ENCODE measurements around the gene BCAS3. TPM values are rescaled to one million over a fixed set of nuclear protein-coding genes. Genes with fewer than 3 reads are reported as not detected.

Gene BCAS3
- polyA plus RNA-seq, 3 donors = 10.3 to 19.1 (median 14.7) TPM

GRCh38 chr17:61010661-61011170 is 333.1 kb downstream of the BCAS3 start:
- Mint-ChIP-seq H3K9me3 (peaks cover 0 to 3% (median 0%) of the 10 kb centered on the region in 7 donors), H3K36me3 (peaks cover 0 to 1% of the 10 kb centered on the region in 2 donors), H3K27me3 (ENCODE audit: low read depth in 3 of 3) (peaks cover 0 to 2% (median 0%) of the 10 kb centered on the region in 3 donors), H3K4me3 (no peak overlapping the region), H3K27ac (no peak overlapping the region), H3K4me1 (no peaks in the 10 kb centered on the region)
- no peak for DNase-seq
- no CpG with 5 or more reads among the region's 2 CpGs for WGBS (ENCODE audit: insufficient coverage)
- H3K9me3 ChIP-seq (replicated peaks in 1 of 2; ENCODE audit: control insufficient read depth in 1 of 2, insufficient read depth in 1 of 2, low read length in 2 of 2) = no peaks in the 10 kb centered on the region
- H3K36me3 ChIP-seq (replicated peaks in 1 of 2; ENCODE audit: control insufficient read depth in 1 of 2, insufficient read depth in 2 of 2, low read length in 2 of 2) = no peaks in the 10 kb centered on the region
- H3K27me3 ChIP-seq (ENCODE audit: control insufficient read depth in 2 of 2, insufficient read depth in 2 of 2, low read length in 2 of 2) = no peaks in the 10 kb centered on the region
- no peak for TF ChIP-seq CTCF (IDR thresholded peaks at IDR 0.05)
- H3K4me1 ChIP-seq (ENCODE audit: control insufficient read depth in 1 of 2, insufficient read depth in 2 of 2, low read length in 2 of 2) = no peaks in the 10 kb centered on the region
- H3K9ac ChIP-seq (ENCODE audit: insufficient read depth, low read length, poor library complexity, severe bottlenecking) = no peak overlapping the region
- H3K4me3 ChIP-seq (replicated peaks in 1 of 3; ENCODE audit: low read depth in 2 of 3, low read length in 3 of 3) = no peak overlapping the region
- no peaks in the 10 kb centered on the region for H4K20me1 ChIP-seq (ENCODE audit: insufficient read depth, low read length)
- no peaks in the 10 kb centered on the region for H3K79me2 ChIP-seq (ENCODE audit: insufficient read depth, low read length)
- no peak overlapping the region for H3K4me2 ChIP-seq (replicated peaks; ENCODE audit: extremely low read depth, low read length, poor library complexity, severe bottlenecking)
- no peak overlapping the region for H2AFZ ChIP-seq (ENCODE audit: insufficient read depth, low read depth, low read length, poor library complexity, severe bottlenecking)
- intact Hi-C loops (cut with micrococcal nuclease) = no loop called here
- H3K27ac ChIP-seq (ENCODE audit: low read depth in 1 of 2, low read length in 2 of 2) = no peak overlapping the region

GRCh38 chr17:61011251-61011650 is 333.6 kb downstream of the BCAS3 start:
- no peak for TF ChIP-seq CTCF (IDR thresholded peaks at IDR 0.05)
- H3K4me3 ChIP-seq (replicated peaks in 1 of 3; ENCODE audit: low read depth in 2 of 3, low read length in 3 of 3) = no peak overlapping the region
- no peaks in the 10 kb centered on the region for H3K36me3 ChIP-seq (replicated peaks in 1 of 2; ENCODE audit: control insufficient read depth in 1 of 2, insufficient read depth in 2 of 2, low read length in 2 of 2)
- H3K79me2 ChIP-seq (ENCODE audit: insufficient read depth, low read length) = no peaks in the 10 kb centered on the region
- H3K4me1 ChIP-seq (ENCODE audit: control insufficient read depth in 1 of 2, insufficient read depth in 2 of 2, low read length in 2 of 2) = no peaks in the 10 kb centered on the region
- no peak overlapping the region for H3K4me2 ChIP-seq (replicated peaks; ENCODE audit: extremely low read depth, low read length, poor library complexity, severe bottlenecking)
- H2AFZ ChIP-seq (ENCODE audit: insufficient read depth, low read depth, low read length, poor library complexity, severe bottlenecking) = no peak overlapping the region
- DNase-seq = no peak
- H3K27me3 Mint-ChIP-seq (ENCODE audit: low read depth in 3 of 3) = peaks cover 0 to 2% (median 0%) of the 10 kb centered on the region in 3 donors
- no peak overlapping the region for H3K27ac Mint-ChIP-seq
- no peaks in the 10 kb centered on the region for H3K9me3 Mint-ChIP-seq
- H3K27me3 ChIP-seq (ENCODE audit: control insufficient read depth in 2 of 2, insufficient read depth in 2 of 2, low read length in 2 of 2) = no peaks in the 10 kb centered on the region
- no peaks in the 10 kb centered on the region for H4K20me1 ChIP-seq (ENCODE audit: insufficient read depth, low read length)
- WGBS (ENCODE audit: insufficient coverage) = no CpG with 5 or more reads among the region's 4 CpGs
- H3K9me3 ChIP-seq (replicated peaks in 1 of 2; ENCODE audit: control insufficient read depth in 1 of 2, insufficient read depth in 1 of 2, low read length in 2 of 2) = no peaks in the 10 kb centered on the region
- H3K4me3 Mint-ChIP-seq = no peak overlapping the region
- intact Hi-C loops (cut with micrococcal nuclease) = no loop called here
- H3K36me3 Mint-ChIP-seq = peaks cover 0 to 1% of the 10 kb centered on the region in 2 donors
- H3K27ac ChIP-seq (ENCODE audit: low read depth in 1 of 2, low read length in 2 of 2) = no peak overlapping the region
- no peak overlapping the region for H3K9ac ChIP-seq (ENCODE audit: insufficient read depth, low read length, poor library complexity, severe bottlenecking)
- H3K4me1 Mint-ChIP-seq = no peaks in the 10 kb centered on the region

All from CD14-positive monocyte (primary cell).